ENCODE results near the gene ARHGEF2. TPM values are rescaled to one million over a fixed set of nuclear protein-coding genes. Genes with fewer than 3 reads are reported as not detected.

Gene ARHGEF2
- total and polyA plus RNA-seq, 11 donors = 23.9 to 98.6 (median 57.0) TPM

DNA sequence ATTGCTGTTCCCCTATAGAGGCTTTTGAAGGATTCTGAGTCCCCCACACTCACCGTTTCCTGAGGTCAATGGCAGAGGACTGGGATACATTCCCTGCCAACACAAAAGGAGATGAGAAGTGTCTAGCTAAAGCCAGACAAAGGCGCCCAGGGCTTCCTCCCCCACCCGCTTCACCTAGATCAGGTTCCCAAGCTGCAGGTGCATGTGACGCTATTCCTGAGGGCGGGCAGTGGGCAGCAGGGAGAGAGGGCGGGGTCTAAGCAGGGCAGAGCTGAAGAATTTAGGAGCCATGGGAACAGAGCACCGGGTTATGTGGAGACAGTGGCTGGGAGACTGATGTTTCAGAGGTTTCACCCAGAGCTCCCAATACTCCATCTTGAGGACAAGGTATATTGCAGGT is 6.0 kb upstream of the ARHGEF2 start:
- Histone ChIP-seq H3K36me3 (no peaks in the 10 kb centered on the region), H3K27ac (peak overlapping the region; percentile 6 to 100 (median 98)), H3K4me3 (no peak overlapping the region), H3K4me1 (peaks cover 15 to 65% (median 50%) of the 10 kb centered on the region in 12 donors), H3K9me3 (no peaks in the 10 kb centered on the region), H3K27me3 (no peaks in the 10 kb centered on the region)
- intact Hi-C loops (cut with DNase I) = loop anchor here in 2 of 10 donors (2.0 to 10.0 kb wide), 2 partner anchors 20 to 130 kb away; partner anchors contain the start of genes GON4L (in 1 of the 2) and SYT11 (in 1 of the 2)
- DNase-seq = no peak
- ATAC-seq = no peak
- 85 to 87% (median 86%) methylated on average over 7 of the region's 7 CpGs for WGBS, 4 donors
- no peak for TF ChIP-seq POLR2A (IDR thresholded peaks at IDR 0.05)
- TF ChIP-seq, protein P1, sequence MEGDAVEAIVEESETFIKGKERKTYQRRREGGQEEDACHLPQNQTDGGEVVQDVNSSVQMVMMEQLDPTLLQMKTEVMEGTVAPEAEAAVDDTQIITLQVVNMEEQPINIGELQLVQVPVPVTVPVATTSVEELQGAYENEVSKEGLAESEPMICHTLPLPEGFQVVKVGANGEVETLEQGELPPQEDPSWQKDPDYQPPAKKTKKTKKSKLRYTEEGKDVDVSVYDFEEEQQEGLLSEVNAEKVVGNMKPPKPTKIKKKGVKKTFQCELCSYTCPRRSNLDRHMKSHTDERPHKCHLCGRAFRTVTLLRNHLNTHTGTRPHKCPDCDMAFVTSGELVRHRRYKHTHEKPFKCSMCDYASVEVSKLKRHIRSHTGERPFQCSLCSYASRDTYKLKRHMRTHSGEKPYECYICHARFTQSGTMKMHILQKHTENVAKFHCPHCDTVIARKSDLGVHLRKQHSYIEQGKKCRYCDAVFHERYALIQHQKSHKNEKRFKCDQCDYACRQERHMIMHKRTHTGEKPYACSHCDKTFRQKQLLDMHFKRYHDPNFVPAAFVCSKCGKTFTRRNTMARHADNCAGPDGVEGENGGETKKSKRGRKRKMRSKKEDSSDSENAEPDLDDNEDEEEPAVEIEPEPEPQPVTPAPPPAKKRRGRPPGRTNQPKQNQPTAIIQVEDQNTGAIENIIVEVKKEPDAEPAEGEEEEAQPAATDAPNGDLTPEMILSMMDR (IDR thresholded peaks at IDR 0.05) = no peak

DNA sequence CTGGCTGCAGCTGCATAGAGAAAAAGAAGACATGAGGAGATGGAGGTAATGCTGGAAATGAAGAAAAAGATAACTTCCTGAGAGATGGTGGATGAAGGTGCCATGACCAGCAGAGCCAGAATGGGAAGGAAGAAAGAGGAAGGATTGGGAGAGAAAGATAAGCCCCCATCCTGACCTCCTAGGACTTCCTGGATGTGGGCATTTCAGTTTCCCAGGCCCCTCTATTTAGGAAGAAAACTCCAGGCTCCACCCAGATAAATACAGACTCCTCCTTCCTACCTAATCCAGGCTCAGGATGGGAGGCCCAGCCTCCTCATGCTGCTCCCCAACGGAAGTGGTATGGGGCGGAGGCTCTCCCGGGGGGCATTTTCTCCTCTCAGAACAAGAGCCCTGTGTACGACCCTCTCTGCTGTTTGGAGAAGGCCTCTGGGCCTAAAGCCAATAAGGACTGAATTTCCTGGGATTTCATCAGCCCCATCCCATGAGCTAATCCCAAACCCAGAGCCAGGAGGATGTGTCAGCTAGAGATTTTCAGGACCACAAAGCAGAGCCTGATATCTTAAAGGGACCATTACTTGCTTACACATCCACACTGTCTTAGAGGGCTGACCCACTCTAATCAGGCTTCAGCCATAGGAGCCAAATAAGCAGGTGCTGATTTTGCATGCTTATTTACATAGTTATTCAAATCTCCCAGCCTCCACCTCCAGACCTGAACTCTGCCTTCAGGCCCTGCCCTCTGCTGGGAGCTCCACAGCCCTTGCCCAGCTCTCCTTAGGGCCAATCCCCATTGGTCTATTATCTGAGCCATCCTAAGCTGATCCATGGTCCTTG is 5.1 kb upstream of the ARHGEF2 start:
- intact Hi-C loops (cut with DNase I) = loop anchor here in 2 of 10 donors (2.0 to 10.0 kb wide), 2 partner anchors 19 to 129 kb away; partner anchors contain the start of genes GON4L (in 1 of the 2) and SYT11 (in 1 of the 2)
- 29 to 53% (median 43%) methylated on average over 3 to 4 of the region's 4 CpGs for WGBS, 4 donors
- Histone ChIP-seq H3K36me3 (no peaks in the 10 kb centered on the region), H3K27me3 (no peaks in the 10 kb centered on the region), H3K27ac (peak overlapping the region; percentile 56 to 100 (median 98)), H3K9me3 (no peaks in the 10 kb centered on the region), H3K4me1 (peaks cover 15 to 62% (median 45%) of the 10 kb centered on the region in 12 donors), H3K4me3 (peak overlapping the region in 11 of 12 donors; percentile 16 to 95 (median 46))
- TF ChIP-seq POLR2A (IDR thresholded peaks at IDR 0.05) = peak in 1 of 2 donors; percentile 10
- TF ChIP-seq, protein P1 (IDR thresholded peaks at IDR 0.05) = peak in 4 of 12 donors; percentile 9 to 35 (median 14)
- ATAC-seq (peak; percentile 8 to 82 (median 71)), DNase-seq (peak; percentile 79 to 90 (median 84))

DNA sequence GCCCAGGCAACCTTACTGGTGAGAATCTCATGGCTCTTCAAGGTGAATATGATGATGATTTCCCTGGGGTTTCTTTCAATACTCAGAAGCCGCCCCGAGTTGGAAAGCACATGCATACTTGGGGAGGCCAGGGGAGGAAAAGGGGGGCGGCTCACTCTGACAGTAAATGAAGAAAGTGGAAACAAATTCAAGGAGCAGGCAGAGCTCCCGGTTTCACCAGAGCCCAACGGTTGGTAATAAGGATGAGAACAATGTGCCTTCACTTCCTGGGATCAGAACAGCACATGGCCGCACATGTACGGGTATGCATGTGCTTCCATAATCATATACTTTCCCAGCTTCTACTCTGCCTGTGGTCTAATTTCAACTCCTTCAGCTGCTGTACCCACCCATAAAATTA is 3.8 kb upstream of the ARHGEF2 start:
- no peak for TF ChIP-seq POLR2A (IDR thresholded peaks at IDR 0.05)
- TF ChIP-seq, protein P1 (IDR thresholded peaks at IDR 0.05) = no peak
- intact Hi-C loops (cut with DNase I) = loop anchor here in 1 of 10 donors (10.0 kb wide), 1 partner anchor 127 kb away; the partner anchor contains the start of genes GON4L and SYT11
- Histone ChIP-seq H3K4me1 (peaks cover 15 to 64% (median 48%) of the 10 kb centered on the region in 12 donors), H3K4me3 (peak overlapping the region in 10 of 12 donors; percentile 16 to 95 (median 52)), H3K9me3 (no peaks in the 10 kb centered on the region), H3K27ac (peak overlapping the region; percentile 91 to 100 (median 98)), H3K36me3 (no peaks in the 10 kb centered on the region), H3K27me3 (no peaks in the 10 kb centered on the region)
- WGBS, 4 donors = 54 to 63% (median 57%) methylated on average over 7 of the region's 7 CpGs
- no peak for ATAC-seq
- DNase-seq = peak in 1 of 5 donors; percentile 26
